ENCODE data around the gene DAAM1. TPM values are rescaled to one million over a fixed set of nuclear protein-coding genes. Genes with fewer than 3 reads are reported as not detected.
A peak's percentile ranks its signal among the peaks of the same experiment; 100 is the strongest.

Gene DAAM1
- total RNA-seq, 6 donors from 2014 or later, result 34.4 to 94.4 (median 55.5) TPM

GRCh38 chr14:59147007-59147406, 41.5 kb upstream of the DAAM1 start:
- Histone ChIP-seq H3K36me3 (no peaks in the 10 kb centered on the region), H3K4me1 (no peaks in the 10 kb centered on the region), H3K4me3 (no peak overlapping the region), H3K9me3 (no peaks in the 10 kb centered on the region), H3K27ac (no peak overlapping the region), H3K27me3 (no peaks in the 10 kb centered on the region)
- TF ChIP-seq POLR2AphosphoS5 (IDR thresholded peaks at IDR 0.05) (no peak), POLR2A (IDR thresholded peaks at IDR 0.05) (no peak), CTCF (IDR thresholded peaks at IDR 0.05) (no peak), EP300 (IDR thresholded peaks at IDR 0.05) (no peak)
- no peak for DNase-seq
- ATAC-seq (ENCODE audit: low FRiP score in 2 of 2), result no peak
- WGBS, 2 donors, result 71 to 72% methylated on average over 1 of the region's 1 CpG

- Histone ChIP-seq H3K4me1 (no peaks in the 10 kb centered on the region), H3K27ac (no peak overlapping the region), H3K4me3 (no peak overlapping the region), H3K36me3 (no peaks in the 10 kb centered on the region), H3K27me3 (no peaks in the 10 kb centered on the region), H3K9me3 (no peaks in the 10 kb centered on the region)
- WGBS, 2 donors, result 65 to 70% methylated on average over 4 of the region's 4 CpGs
- TF ChIP-seq CTCF (IDR thresholded peaks at IDR 0.05) (no peak), EP300 (IDR thresholded peaks at IDR 0.05) (no peak), POLR2AphosphoS5 (IDR thresholded peaks at IDR 0.05) (no peak), POLR2A (IDR thresholded peaks at IDR 0.05) (no peak)
- DNase-seq, result no peak
- ATAC-seq (ENCODE audit: low FRiP score in 2 of 2), result no peak
Observed at GRCh38 chr14:59148334-59148900, 40.0 kb upstream of the DAAM1 start.

GRCh38 chr14:59150990-59151389, 37.5 kb upstream of the DAAM1 start:
- Histone ChIP-seq H3K36me3 (no peaks in the 10 kb centered on the region), H3K9me3 (no peaks in the 10 kb centered on the region), H3K4me1 (peaks cover 0 to 9% (median 0%) of the 10 kb centered on the region in 4 donors), H3K4me3 (no peak overlapping the region), H3K27ac (no peak overlapping the region), H3K27me3 (no peaks in the 10 kb centered on the region)
- TF ChIP-seq POLR2AphosphoS5 (IDR thresholded peaks at IDR 0.05) (no peak), EP300 (IDR thresholded peaks at IDR 0.05) (no peak), POLR2A (IDR thresholded peaks at IDR 0.05) (no peak), CTCF (IDR thresholded peaks at IDR 0.05) (no peak)
- WGBS, 2 donors, result 59 to 62% methylated on average over 2 of the region's 2 CpGs
- ATAC-seq (ENCODE audit: low FRiP score in 2 of 2), result peak in 1 of 2 donors; percentile 77
- DNase-seq, result no peak

GRCh38 chr14:59154373-59154772, 34.1 kb upstream of the DAAM1 start:
- H3K4me1 ChIP-seq, result peaks cover 0 to 9% (median 0%) of the 10 kb centered on the region in 4 donors
- TF ChIP-seq POLR2AphosphoS5 (IDR thresholded peaks at IDR 0.05), result peak in 1 of 2 donors; percentile 18
- TF ChIP-seq POLR2A (IDR thresholded peaks at IDR 0.05), result no peak
- peak overlapping the region in 2 of 4 donors; percentile 2 to 54 for H3K27ac ChIP-seq
- no peak overlapping the region for H3K4me3 ChIP-seq
- DNase-seq (no peak), ATAC-seq (ENCODE audit: low FRiP score in 2 of 2) (no peak)
- H3K9me3 ChIP-seq, result no peaks in the 10 kb centered on the region
- 74 to 75% methylated on average over 2 of the region's 2 CpGs for WGBS, 2 donors
- no peaks in the 10 kb centered on the region for H3K27me3 ChIP-seq
- H3K36me3 ChIP-seq, result no peaks in the 10 kb centered on the region

GRCh38 chr14:59155886-59156285, 32.6 kb upstream of the DAAM1 start:
- no peaks in the 10 kb centered on the region for H3K36me3 ChIP-seq
- TF ChIP-seq EP300 (IDR thresholded peaks at IDR 0.05) (no peak), POLR2A (IDR thresholded peaks at IDR 0.05) (no peak), CTCF (IDR thresholded peaks at IDR 0.05) (no peak), POLR2AphosphoS5 (IDR thresholded peaks at IDR 0.05) (no peak)
- 32 to 45% methylated on average over 3 of the region's 3 CpGs for WGBS, 2 donors
- ATAC-seq (ENCODE audit: low FRiP score in 2 of 2), result no peak
- no peaks in the 10 kb centered on the region for H3K27me3 ChIP-seq
- no peak for DNase-seq
- no peaks in the 10 kb centered on the region for H3K9me3 ChIP-seq
- no peak overlapping the region for H3K4me3 ChIP-seq
- no peak overlapping the region for H3K27ac ChIP-seq
- peaks cover 0 to 9% (median 1%) of the 10 kb centered on the region in 4 donors for H3K4me1 ChIP-seq

All from upper lobe of left lung (tissue), 6 donors.